MM.1S (cell line): ENCODE data around the gene EXOC4.

Source experiments
- EZH2 ChIP-seq: fragments of 300-600 bp; sonication (generic); optimal IDR thresholded peaks from 2 replicates; pipeline ENCODE3; 2017; ENCODE audit warnings: low read depth, mild to moderate bottlenecking, antibody characterized with exemption, low read length, mixed read lengths
- EZH2phosphoT487 ChIP-seq: fragments of 300-600 bp; sonication (generic); IDR thresholded peaks from 2 replicates; pipeline ENCODE4 v1.6.1; 2018; ENCODE audit warnings: antibody characterized with exemption, low read length
- TF ChIP-seq, protein P1 (sequence below): fragments of 300-600 bp; sonication (generic); IDR thresholded peaks from 2 replicates; pipeline ENCODE4 v1.5.1; 2016; ENCODE audit warnings: antibody characterized with exemption, low read length, mixed read lengths

DNA sequence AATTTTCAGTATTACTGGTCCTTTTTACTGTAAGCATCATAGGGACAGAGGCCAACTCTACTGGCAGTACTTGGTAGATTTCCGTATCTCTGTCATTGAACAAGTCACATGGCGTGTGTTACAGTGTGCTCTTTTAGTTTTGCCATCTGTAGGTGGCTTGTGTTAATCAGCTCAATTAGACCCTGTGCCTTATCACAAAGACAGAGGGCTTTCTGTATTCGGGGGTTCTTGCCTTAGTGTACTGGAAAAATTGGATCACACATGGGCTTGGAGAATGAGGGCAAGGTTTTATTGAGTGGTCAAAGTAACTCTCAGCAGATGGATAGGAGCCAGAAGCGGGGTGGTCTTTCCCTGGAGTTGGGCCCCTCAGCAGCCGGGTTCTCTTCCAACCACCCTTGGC lies 853.0 kb downstream of the EXOC4 start:
- TF ChIP-seq, protein P1, sequence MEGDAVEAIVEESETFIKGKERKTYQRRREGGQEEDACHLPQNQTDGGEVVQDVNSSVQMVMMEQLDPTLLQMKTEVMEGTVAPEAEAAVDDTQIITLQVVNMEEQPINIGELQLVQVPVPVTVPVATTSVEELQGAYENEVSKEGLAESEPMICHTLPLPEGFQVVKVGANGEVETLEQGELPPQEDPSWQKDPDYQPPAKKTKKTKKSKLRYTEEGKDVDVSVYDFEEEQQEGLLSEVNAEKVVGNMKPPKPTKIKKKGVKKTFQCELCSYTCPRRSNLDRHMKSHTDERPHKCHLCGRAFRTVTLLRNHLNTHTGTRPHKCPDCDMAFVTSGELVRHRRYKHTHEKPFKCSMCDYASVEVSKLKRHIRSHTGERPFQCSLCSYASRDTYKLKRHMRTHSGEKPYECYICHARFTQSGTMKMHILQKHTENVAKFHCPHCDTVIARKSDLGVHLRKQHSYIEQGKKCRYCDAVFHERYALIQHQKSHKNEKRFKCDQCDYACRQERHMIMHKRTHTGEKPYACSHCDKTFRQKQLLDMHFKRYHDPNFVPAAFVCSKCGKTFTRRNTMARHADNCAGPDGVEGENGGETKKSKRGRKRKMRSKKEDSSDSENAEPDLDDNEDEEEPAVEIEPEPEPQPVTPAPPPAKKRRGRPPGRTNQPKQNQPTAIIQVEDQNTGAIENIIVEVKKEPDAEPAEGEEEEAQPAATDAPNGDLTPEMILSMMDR, result no peak
- no peak for TF ChIP-seq EZH2phosphoT487
- no peak for TF ChIP-seq EZH2
